Choroid plexus epithelial cell (primary cell): ENCODE measurements around the gene NAV3.
A peak's percentile ranks its signal among the peaks of the same experiment; 100 is the strongest.

Source experiments
- DNase-seq: peaks from one replicate; pipeline ENCODE4 v3.0.0-alpha.2; 2010; ENCODE audit warnings: low read depth
- H3K4me3 ChIP-seq: 2 replicates; pipeline ENCODE4 v1.5.1; 2011; ENCODE audit warnings: low read depth, mild to moderate bottlenecking, control low read depth, low read length, moderate library complexity
- TF ChIP-seq, protein P1 (sequence below): conservative IDR thresholded peaks from 2 replicates; pipeline ENCODE4 v1.5.1; 2011; ENCODE audit warnings: low read depth, mild to moderate bottlenecking, control low read depth, inconsistent platforms, low read length, moderate library complexity

The NAV3 gene

DNA sequence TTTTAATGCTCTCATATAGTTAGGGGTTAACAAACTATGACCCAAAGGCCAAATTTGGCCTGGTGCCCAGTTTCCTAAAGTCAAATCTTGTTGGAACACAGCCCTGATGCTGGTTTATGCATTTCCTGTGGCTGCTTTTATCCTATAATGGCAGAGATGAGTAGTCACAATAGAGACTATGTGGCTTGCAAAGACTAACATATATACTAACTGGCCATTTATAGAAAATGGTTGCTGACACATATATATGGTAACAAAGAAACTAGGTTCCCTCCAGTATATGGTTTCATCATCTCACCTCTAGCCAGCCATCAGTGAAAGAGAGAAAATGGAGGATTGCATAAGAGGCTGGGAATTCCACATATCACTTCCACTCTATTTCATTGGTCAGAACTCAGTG, 10.8 kb downstream of the NAV3 start:
- TF ChIP-seq, protein P1, sequence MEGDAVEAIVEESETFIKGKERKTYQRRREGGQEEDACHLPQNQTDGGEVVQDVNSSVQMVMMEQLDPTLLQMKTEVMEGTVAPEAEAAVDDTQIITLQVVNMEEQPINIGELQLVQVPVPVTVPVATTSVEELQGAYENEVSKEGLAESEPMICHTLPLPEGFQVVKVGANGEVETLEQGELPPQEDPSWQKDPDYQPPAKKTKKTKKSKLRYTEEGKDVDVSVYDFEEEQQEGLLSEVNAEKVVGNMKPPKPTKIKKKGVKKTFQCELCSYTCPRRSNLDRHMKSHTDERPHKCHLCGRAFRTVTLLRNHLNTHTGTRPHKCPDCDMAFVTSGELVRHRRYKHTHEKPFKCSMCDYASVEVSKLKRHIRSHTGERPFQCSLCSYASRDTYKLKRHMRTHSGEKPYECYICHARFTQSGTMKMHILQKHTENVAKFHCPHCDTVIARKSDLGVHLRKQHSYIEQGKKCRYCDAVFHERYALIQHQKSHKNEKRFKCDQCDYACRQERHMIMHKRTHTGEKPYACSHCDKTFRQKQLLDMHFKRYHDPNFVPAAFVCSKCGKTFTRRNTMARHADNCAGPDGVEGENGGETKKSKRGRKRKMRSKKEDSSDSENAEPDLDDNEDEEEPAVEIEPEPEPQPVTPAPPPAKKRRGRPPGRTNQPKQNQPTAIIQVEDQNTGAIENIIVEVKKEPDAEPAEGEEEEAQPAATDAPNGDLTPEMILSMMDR = no peak
- H3K4me3 ChIP-seq = no peak overlapping the region
- peak; percentile 45 for DNase-seq

DNA sequence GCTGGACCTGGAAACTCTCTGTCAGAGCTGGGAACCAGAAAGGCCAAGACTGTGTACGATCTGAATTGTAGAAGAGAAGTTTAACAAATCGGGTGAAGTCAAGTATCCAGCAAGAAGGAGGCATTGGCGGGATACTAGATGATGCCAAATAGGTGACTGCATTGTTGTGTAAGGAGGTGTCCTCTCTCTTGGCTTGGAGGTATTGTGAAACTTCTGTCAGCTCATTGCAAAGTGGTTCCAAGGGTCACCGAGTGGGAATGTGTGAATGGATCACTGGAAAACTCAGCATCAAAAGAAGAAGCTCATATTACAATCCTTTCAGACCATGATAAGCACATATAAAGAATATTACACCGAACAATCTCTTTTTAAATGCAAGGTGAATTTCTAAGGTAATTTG, 11.7 kb downstream of the NAV3 start:
- H3K4me3 ChIP-seq = no peak overlapping the region
- TF ChIP-seq, protein P1 = no peak
- no peak for DNase-seq

DNA sequence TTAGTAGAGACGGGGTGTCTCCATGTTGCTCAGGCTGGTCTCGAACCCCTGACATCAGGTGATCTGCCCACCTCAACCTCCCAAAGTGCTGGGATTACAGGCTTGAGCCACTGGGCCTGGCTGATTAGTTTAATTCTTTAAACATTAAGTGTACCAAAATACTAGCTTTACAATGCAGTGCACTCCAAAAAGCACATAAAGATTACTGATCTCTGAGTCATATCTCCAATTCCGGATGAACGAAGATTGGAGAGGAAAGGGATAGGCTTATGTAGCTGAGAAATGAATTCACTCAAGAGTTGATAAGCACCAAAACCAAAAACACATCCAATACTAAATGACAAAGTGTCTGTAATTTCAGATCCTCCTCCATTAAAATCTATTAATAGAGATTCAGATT, 15.1 kb downstream of the NAV3 start:
- TF ChIP-seq, protein P1 = no peak
- peak; percentile 71 for DNase-seq
- H3K4me3 ChIP-seq = no peak overlapping the region

DNA sequence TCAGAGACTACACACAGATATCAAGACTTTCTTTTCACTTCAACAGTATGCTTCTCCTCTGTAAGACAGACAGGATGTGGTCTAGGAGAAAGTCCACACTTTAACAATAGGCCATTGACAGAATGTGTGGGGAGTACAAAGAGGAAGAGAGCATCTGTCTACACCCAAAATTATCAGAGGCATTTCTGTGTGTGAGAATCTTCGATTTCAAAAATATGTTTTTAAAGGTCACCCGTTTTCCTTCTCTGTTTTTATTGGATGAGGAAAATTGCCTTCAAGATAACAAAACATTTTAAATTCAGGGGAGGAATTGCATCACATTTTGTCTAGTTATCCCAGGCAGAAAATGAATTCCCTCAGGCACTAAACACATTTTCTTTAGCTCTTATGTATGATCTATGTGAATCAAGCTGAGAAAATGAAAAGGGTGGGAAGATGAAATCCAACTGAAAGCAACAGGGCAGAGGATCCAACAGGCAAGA, 16.4 kb downstream of the NAV3 start:
- peak; percentile 52 for DNase-seq
- H3K4me3 ChIP-seq = no peak overlapping the region

DNA sequence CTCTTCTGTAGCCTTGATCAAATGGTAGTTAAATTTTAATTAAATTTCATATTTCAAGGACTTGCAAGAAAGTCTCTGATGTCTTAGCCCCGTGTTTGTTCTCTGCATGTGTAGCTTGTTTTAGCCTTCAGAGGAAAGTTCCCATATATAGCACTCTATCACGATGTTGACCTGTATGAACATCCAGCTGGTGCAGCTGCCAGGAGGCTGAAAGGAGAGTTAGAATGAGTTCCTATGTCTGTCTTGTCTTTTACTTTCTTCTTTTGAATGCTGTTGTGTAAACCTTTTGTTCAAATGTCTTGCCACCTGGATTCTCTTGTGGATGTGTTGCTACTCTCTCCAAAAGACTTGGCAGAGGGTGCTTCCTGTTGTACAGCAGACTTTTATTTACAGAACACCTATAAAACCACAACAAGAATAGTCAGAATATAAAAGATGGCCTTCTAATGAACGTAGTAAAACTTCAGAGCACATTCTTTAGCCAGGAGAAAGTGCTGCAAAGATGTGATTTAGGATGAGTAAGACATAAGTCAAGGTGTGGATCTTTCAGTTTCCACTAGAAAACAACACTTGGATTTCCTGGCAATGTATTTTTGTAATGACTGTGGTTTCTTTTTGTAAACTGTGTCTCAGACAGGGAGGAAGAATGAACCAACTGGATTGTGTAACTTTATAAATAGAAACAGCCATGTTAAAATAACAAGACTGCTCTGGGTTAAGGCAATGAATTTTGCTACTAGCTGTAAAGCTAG, 17.2 kb downstream of the NAV3 start:
- no peak overlapping the region for H3K4me3 ChIP-seq
- peak; percentile 95 for DNase-seq
- TF ChIP-seq, protein P1 = no peak

More for the DNA sequence above, 16.4 kb downstream of the NAV3 start:
- TF ChIP-seq, protein P1 = no peak

DNA sequence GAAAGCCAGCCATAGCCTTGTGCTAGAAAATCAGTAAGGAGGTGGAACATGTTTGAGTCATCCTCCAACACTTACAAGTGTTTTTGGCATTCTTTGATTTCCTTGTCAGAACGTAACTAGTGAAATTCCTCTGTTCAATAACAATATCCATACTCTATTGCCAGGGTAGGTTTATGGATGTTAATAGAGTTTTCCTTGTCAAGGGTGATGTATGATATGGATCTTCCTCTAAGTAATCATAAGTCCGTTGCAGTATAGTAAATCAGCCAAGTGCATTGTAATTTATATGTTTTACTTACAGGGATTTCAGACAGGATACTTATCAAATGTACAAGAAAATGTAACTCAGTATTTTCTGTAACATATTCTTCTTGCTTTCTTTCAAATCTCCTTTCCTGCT, 19.4 kb downstream of the NAV3 start:
- no peak for DNase-seq
- TF ChIP-seq, protein P1 = no peak
- H3K4me3 ChIP-seq = no peak overlapping the region

DNA sequence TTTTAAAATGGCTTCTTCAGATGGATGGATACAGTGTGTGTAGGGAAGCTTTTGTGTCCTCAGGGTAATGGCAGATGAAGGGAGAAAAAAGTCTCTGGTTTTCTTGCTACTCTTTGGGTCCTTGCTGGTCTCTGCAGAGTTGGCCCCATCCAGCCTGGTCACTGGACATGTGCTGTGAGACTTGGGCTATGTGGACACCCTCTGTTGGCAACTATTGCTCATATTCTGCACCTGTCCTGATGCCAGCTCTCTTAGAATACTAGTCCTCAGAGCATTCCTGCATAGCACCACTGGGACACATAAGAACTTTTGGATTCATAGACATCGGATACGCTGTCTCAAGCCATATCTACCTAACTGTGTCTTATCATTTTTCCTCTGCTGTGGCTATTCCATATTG, 20.0 kb downstream of the NAV3 start:
- TF ChIP-seq, protein P1 = no peak
- DNase-seq = no peak
- no peak overlapping the region for H3K4me3 ChIP-seq
